Measurements from ENCODE around the gene SLC25A21. TPM values are rescaled to one million over a fixed set of nuclear protein-coding genes. Genes with fewer than 3 reads are reported as not detected.

SLC25A21 gene
- total RNA-seq, 1 donor from 2014 or later, result 2.3 TPM

DNA sequence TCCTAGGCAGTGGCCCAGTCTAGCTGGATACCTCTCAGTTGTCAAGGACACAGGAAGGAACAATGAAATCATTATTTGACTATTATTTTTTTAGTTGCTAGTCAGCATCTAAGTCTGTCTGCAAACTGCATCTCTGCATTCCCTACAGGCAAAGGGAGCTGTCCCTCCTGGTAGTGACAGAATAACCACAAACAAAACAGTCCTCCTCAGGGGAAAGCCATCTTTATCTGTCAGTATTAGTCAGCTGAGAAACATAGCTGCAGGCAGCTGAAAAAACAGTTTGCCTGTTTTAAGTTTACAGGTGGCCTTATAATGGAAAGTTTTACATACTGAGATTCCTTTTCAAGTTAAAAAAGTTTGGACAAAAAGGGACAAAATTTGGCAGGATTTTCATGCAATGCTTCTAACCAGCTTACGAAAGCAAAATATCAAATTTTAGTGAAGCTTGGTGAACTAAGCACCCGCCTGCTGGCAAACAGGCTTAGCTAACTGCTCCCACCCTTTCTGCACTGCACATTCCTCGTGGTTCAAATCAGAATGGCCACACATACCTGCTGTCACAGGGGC, 29.5 kb downstream of the SLC25A21 start:
- no peak overlapping the region for H3K4me3 Mint-ChIP-seq
- DNase-seq (ENCODE audit: low spot score in 2 of 2, unreplicated experiment in 2 of 2), result no peak
- no peaks in the 10 kb centered on the region for H3K36me3 Mint-ChIP-seq
- no peak for TF ChIP-seq CTCF (IDR thresholded peaks at IDR 0.05; ENCODE audit: unreplicated experiment)
- no peak overlapping the region for H3K27ac Mint-ChIP-seq
- no peaks in the 10 kb centered on the region for H3K9me3 Mint-ChIP-seq
- H3K27me3 Mint-ChIP-seq (ENCODE audit: low read depth), result no peaks in the 10 kb centered on the region
- H3K4me1 Mint-ChIP-seq, result peaks cover 12% of the 10 kb centered on the region

DNA sequence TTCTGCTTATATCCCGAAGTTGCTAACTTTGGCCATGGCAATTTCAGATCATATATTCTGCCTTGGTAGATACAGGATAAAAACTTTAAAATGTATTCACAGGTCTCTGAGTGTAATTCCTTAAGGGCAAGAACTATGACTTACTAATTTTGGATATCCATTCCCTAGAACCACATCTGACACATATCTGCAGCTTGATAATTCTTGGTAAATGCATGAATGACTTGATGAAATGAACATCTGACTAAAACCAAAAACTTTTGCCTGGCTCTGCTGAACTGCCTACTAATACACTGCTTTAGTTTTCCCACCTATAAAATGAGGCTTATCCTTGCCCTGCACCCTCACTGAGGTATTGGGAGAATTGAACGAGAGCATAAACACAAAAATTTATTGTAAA, 32.2 kb downstream of the SLC25A21 start:
- no peak for DNase-seq (ENCODE audit: low spot score in 2 of 2, unreplicated experiment in 2 of 2)
- Mint-ChIP-seq H3K36me3 (no peaks in the 10 kb centered on the region), H3K4me3 (no peak overlapping the region), H3K4me1 (peaks cover 12% of the 10 kb centered on the region), H3K27ac (no peak overlapping the region), H3K27me3 (ENCODE audit: low read depth) (no peaks in the 10 kb centered on the region), H3K9me3 (no peaks in the 10 kb centered on the region)
- no peak for TF ChIP-seq CTCF (IDR thresholded peaks at IDR 0.05; ENCODE audit: unreplicated experiment)

DNA sequence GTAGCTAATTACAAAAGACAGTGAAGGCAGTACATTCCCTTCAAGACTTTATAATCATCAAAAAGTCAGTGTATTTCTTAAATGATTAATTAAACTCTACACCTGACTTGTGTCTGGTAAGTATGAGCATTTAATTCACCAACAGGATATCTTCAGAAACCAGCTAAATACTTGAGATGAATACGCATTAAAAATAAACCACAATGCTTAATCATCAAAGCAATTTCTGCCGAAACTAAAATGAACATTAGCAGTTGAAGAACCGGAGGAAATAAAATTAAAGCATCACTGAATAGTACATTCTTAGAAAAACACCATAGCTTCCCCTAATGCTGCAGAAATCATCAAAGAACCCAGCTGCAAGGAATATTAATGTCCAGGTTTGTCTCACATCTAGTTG, 32.7 kb downstream of the SLC25A21 start:
- Mint-ChIP-seq H3K27me3 (ENCODE audit: low read depth) (no peaks in the 10 kb centered on the region), H3K4me1 (peaks cover 12% of the 10 kb centered on the region), H3K36me3 (no peaks in the 10 kb centered on the region), H3K27ac (no peak overlapping the region), H3K9me3 (no peaks in the 10 kb centered on the region), H3K4me3 (no peak overlapping the region)
- DNase-seq (ENCODE audit: low spot score in 2 of 2, unreplicated experiment in 2 of 2), result no peak
- no peak for TF ChIP-seq CTCF (IDR thresholded peaks at IDR 0.05; ENCODE audit: unreplicated experiment)

- H3K4me3 Mint-ChIP-seq, result no peak overlapping the region
- no peaks in the 10 kb centered on the region for H3K9me3 Mint-ChIP-seq
- TF ChIP-seq CTCF (IDR thresholded peaks at IDR 0.05; ENCODE audit: unreplicated experiment), result no peak
Observed at GRCh38 chr14:37138898-37139297, 33.5 kb downstream of the SLC25A21 start.

GRCh38 chr14:37133284-37133913, 39.0 kb downstream of the SLC25A21 start:
- H3K9me3 Mint-ChIP-seq, result no peaks in the 10 kb centered on the region
- no peaks in the 10 kb centered on the region for H3K27me3 Mint-ChIP-seq (ENCODE audit: low read depth)
- no peaks in the 10 kb centered on the region for H3K4me1 Mint-ChIP-seq
- H3K4me3 Mint-ChIP-seq, result no peak overlapping the region
- DNase-seq (ENCODE audit: low spot score in 2 of 2, unreplicated experiment in 2 of 2), result no peak
- TF ChIP-seq CTCF (IDR thresholded peaks at IDR 0.05; ENCODE audit: unreplicated experiment), result no peak
- no peaks in the 10 kb centered on the region for H3K36me3 Mint-ChIP-seq
- H3K27ac Mint-ChIP-seq, result no peak overlapping the region

More at GRCh38 chr14:37138898-37139297, 33.5 kb downstream of the SLC25A21 start:
- Mint-ChIP-seq H3K36me3 (no peaks in the 10 kb centered on the region), H3K27me3 (ENCODE audit: low read depth) (no peaks in the 10 kb centered on the region), H3K4me1 (peaks cover 12% of the 10 kb centered on the region), H3K27ac (no peak overlapping the region)
- no peak for DNase-seq (ENCODE audit: low spot score in 2 of 2, unreplicated experiment in 2 of 2)
